ENCODE measurements around the gene TPM3.

DNA sequence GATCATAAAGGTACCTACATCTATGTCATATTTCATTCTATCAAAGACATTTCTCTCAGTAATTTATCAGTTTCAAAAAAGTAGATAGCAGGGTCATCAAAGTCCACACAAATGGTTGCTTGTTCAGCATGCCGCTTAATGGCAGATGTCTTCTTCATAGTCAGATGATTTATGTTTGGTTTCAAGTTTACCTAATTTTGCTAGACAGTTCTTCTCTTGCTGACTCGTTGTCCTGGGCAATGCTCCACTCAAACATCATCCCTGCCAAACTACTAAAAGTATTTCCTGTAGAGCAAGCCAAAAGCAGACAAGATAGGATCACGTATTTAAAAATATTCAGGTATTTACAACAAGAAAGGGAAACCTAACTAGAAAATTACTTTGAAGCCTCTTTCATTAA lies 50.7 kb downstream of the TPM3 start:
- no peak for TF ChIP-seq CTCF (conservative IDR thresholded peaks at IDR 0.05; ENCODE audit: low read length)
- TF ChIP-seq EZH2phosphoT487 (IDR thresholded peaks at IDR 0.05; ENCODE audit: borderline replicate concordance), result no peak

Data from Loucy (cell line).